HepG2 (cell line): ENCODE data around the gene R3HDM1. TPM values are rescaled to one million over a fixed set of nuclear protein-coding genes. Genes with fewer than 3 reads are reported as not detected.
A peak's percentile ranks its signal among the peaks of the same experiment; 100 is the strongest.

ENCODE experiments used
- AKAP8 ChIP-seq: sonication (generic); formaldehyde crosslinking; IDR thresholded peaks from 2 replicates; pipeline ENCODE4 v1.5.1; 2020; ENCODE audit warnings: mild to moderate bottlenecking, missing genetic modification reagents
- BCL6 ChIP-seq: IDR thresholded peaks from 2 replicates; pipeline ENCODE4 v1.6.1; 2016; ENCODE audit warnings: missing genetic modification reagents, missing compliant biosample characterization
- HMGA1 ChIP-seq: sonication (generic); formaldehyde crosslinking; conservative IDR thresholded peaks from 2 replicates; pipeline ENCODE4 v1.4.0; 2020; ENCODE audit warnings: missing genetic modification reagents
- HOXA3 ChIP-seq: sonication (generic); formaldehyde crosslinking; IDR thresholded peaks from 2 replicates; pipeline ENCODE4 v1.5.0; 2020; ENCODE audit warnings: missing genetic modification reagents
- KDM5A ChIP-seq: fragments of 200-600 bp; sonication (generic); IDR thresholded peaks from 2 replicates; pipeline ENCODE4 v1.7.0; 2018; ENCODE audit warnings: antibody characterized with exemption, mild to moderate bottlenecking, low read length, borderline replicate concordance
- KMT2A ChIP-seq: sonication (generic); formaldehyde crosslinking; IDR thresholded peaks from 2 replicates; pipeline ENCODE4 v1.4.0; 2020; ENCODE audit warnings: missing genetic modification reagents
- MZF1 ChIP-seq: sonication (generic); formaldehyde crosslinking; IDR thresholded peaks from 2 replicates; pipeline ENCODE4 v1.8.1; 2023; ENCODE audit warnings: mild to moderate bottlenecking, missing genetic modification reagents, borderline replicate concordance
- NCOA5 ChIP-seq: sonication (generic); formaldehyde crosslinking; IDR thresholded peaks from 2 replicates; pipeline ENCODE4 v1.4.0; 2020; ENCODE audit warnings: missing genetic modification reagents
- NFKBIZ ChIP-seq: IDR thresholded peaks from 2 replicates; pipeline ENCODE4 v1.6.1; 2018; ENCODE audit warnings: missing genetic modification reagents, missing compliant biosample characterization
- PHB2 ChIP-seq: fragments of 450-650 bp; IDR thresholded peaks from 2 replicates; pipeline ENCODE4 v1.6.1; 2018; ENCODE audit not compliant: partially characterized antibody
- PLRG1 ChIP-seq: fragments of 450-650 bp; conservative IDR thresholded peaks from 2 replicates; pipeline ENCODE4 v1.6.1; 2016
- U2AF2 ChIP-seq: fragments of 200-400 bp; formaldehyde crosslinking; IDR thresholded peaks from 2 replicates; pipeline ENCODE4 v1.6.1; 2017; ENCODE audit warnings: low read depth, mild to moderate bottlenecking, low read length
- XRCC5 ChIP-seq: fragments of 200-400 bp; formaldehyde crosslinking; optimal IDR thresholded peaks from 2 replicates; pipeline ENCODE3; 2017; ENCODE audit warnings: mild to moderate bottlenecking, low read length
- ZBTB38 ChIP-seq: sonication (generic); formaldehyde crosslinking; IDR thresholded peaks from 2 replicates; pipeline ENCODE4 v1.5.1; 2020; ENCODE audit warnings: mild to moderate bottlenecking, missing genetic modification reagents
- ZMAT3 ChIP-seq: sonication (generic); formaldehyde crosslinking; conservative IDR thresholded peaks from 2 replicates; pipeline ENCODE4 v1.7.0; 2021; ENCODE audit warnings: missing genetic modification reagents
- ZNF557 ChIP-seq: sonication (generic); formaldehyde crosslinking; IDR thresholded peaks from 2 replicates; pipeline ENCODE4 v1.4.0; 2020; ENCODE audit warnings: missing genetic modification reagents
- ZNF564 ChIP-seq: sonication (generic); formaldehyde crosslinking; IDR thresholded peaks from 2 replicates; pipeline ENCODE4 v1.8.1; 2023; ENCODE audit warnings: mild to moderate bottlenecking, missing genetic modification reagents
- ZNF724P ChIP-seq: sonication (generic); formaldehyde crosslinking; IDR thresholded peaks from 2 replicates; pipeline ENCODE4 v1.8.0; 2022; ENCODE audit warnings: missing genetic modification reagents, borderline replicate concordance
- ZNF883 ChIP-seq: sonication (generic); formaldehyde crosslinking; IDR thresholded peaks from 2 replicates; pipeline ENCODE4 v1.5.1; 2020; ENCODE audit warnings: mild to moderate bottlenecking, missing genetic modification reagents; ENCODE audit errors: not compliant biosample characterization
- ZSCAN20 ChIP-seq: sonication (generic); formaldehyde crosslinking; IDR thresholded peaks from 2 replicates; pipeline ENCODE4 v1.4.0; 2020; ENCODE audit warnings: missing genetic modification reagents, mild to moderate bottlenecking, borderline replicate concordance
- ZSCAN21 ChIP-seq: sonication (generic); formaldehyde crosslinking; IDR thresholded peaks from 2 replicates; pipeline ENCODE4 v1.8.0; 2022; ENCODE audit warnings: mild to moderate bottlenecking, missing genetic modification reagents, moderate library complexity, borderline replicate concordance
- ZSCAN9 ChIP-seq: IDR thresholded peaks from 2 replicates; pipeline ENCODE4 v1.6.1; 2016; ENCODE audit warnings: borderline replicate concordance
- polyA plus RNA-seq, 8 experiments: library from polyadenylated mRNA; depleted of rRNA in 3 of 8; stranded (reverse) in 7 of 8; unstranded in 1 of 8; fragments of >200 nt; fragmentation: Illumina TruSeq in 4 of 8; extraction: Trizol in 4 of 8; gene quantifications; 2 replicates each; pipeline versions ENCODE4 v1.2.1 to v1.2.3, GENCODE V29; 2011 to 2016; ENCODE audit warnings: low read depth in 4 of 8, missing spikeins in 1 of 8, mixed read lengths in 1 of 8; ENCODE audit not compliant: insufficient read depth in 1 of 8
- total RNA-seq, 5 experiments: library from RNA; depleted of rRNA; stranded (reverse); fragments of >200 nt; fragmentation: Illumina TruSeq; extraction: Trizol; gene quantifications; 2 replicates each; pipeline ENCODE4 v1.2.3, GENCODE V29; 2016; ENCODE audit warnings: low read depth in 1 of 5
- TF ChIP-seq, protein P1 (sequence below): sonication (generic); formaldehyde crosslinking; IDR thresholded peaks from 2 replicates; pipeline ENCODE4 v1.9.0; 2021; ENCODE audit warnings: missing genetic modification reagents, mild to moderate bottlenecking, borderline replicate concordance
- TF ChIP-seq, protein P2 (sequence below): sonication (generic); formaldehyde crosslinking; IDR thresholded peaks from 2 replicates; pipeline ENCODE4 v1.5.0; 2020; ENCODE audit warnings: mild to moderate bottlenecking, low read depth, missing genetic modification reagents, borderline replicate concordance
- TF ChIP-seq, protein P3 (sequence below): sonication (generic); formaldehyde crosslinking; IDR thresholded peaks from 2 replicates; pipeline ENCODE4 v1.5.0; 2020; ENCODE audit warnings: mild to moderate bottlenecking, missing genetic modification reagents

The R3HDM1 gene
- total and polyA plus RNA-seq, 2 of the 13 experiments (the other 11 are each of a cell fraction or from before 2014, with no cell fraction given) = 15.7 to 54.3 TPM

DNA sequence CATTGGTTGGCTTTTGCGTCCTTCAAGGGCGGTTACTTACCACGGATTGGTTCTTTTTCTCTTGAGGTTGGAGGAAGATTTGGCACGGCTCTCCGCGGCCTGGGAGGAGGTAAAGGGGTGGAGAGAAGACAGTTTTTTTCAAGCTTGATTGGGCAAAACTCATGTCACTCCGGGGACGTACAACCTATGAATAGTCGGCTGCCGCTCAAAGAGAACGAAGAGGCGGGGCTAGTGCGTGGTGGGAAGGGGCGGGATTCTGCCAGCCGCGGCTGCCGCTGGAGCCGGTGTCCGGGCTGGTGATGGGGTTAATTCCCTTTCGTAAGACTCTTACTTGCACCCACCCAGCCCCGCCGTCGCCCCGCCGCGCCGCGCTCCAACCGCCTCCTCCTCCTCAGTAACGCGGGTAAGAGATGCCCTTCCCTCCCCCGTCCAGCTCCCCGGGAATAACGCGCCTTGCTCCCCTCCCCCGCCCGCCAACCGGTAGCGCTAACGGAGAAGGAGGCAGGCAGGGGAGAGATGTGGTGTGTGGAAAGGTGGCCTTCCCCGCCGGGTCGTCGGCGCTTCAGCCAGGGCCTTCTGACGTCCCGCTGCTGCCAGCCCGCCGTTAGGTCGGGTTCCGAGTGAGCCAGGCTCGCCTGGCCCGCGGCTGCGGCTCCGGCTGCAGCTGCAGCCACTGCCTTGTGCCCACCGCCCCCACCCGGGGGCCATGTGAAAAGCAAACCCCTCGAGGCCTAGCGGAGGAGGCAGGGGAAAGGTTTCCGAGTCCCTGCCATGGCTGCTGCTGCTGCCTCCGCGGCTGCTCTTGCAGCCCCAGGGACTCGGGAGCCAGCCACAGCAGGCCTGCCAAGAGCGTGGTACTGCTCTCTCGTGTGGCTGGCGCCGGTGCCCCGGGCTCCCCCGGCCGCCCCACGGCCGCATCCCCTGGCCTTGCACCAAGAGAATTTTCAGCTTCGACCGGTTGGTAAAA, at the start of gene R3HDM1 (continued):
- TF ChIP-seq ZNF724P (CRISPR knock-in tag) = peak; percentile 82; the same call in 1 of the 2 replicates
- no peak for TF ChIP-seq MZF1
- TF ChIP-seq NFKBIZ (CRISPR knock-in tag) = no peak
- TF ChIP-seq HOXA3 (CRISPR knock-in tag) = peak; percentile 54
- TF ChIP-seq ZNF883 (CRISPR knock-in tag) = peak; percentile 93
- TF ChIP-seq ZSCAN21 (CRISPR knock-in tag) = peak; percentile 80; the same call in 1 of the 2 replicates
- peak; percentile 86 for TF ChIP-seq ZSCAN20
- TF ChIP-seq ZNF564 (CRISPR knock-in tag) = peak; percentile 78
- TF ChIP-seq U2AF2 = no peak
- TF ChIP-seq ZNF557 = no peak
- 0 out of 2 replicates have a peak, but pooled peaks have one; percentile 40 for TF ChIP-seq ZMAT3 (CRISPR knock-in tag)
- no peak for TF ChIP-seq HMGA1 (CRISPR knock-in tag)
- TF ChIP-seq PLRG1 = no peak
- TF ChIP-seq, protein P1, sequence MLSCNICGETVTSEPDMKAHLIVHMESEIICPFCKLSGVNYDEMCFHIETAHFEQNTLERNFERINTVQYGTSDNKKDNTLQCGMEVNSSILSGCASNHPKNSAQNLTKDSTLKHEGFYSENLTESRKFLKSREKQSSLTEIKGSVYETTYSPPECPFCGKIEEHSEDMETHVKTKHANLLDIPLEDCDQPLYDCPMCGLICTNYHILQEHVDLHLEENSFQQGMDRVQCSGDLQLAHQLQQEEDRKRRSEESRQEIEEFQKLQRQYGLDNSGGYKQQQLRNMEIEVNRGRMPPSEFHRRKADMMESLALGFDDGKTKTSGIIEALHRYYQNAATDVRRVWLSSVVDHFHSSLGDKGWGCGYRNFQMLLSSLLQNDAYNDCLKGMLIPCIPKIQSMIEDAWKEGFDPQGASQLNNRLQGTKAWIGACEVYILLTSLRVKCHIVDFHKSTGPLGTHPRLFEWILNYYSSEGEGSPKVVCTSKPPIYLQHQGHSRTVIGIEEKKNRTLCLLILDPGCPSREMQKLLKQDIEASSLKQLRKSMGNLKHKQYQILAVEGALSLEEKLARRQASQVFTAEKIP (CRISPR knock-in tag) = no peak
- peak; percentile 81 for TF ChIP-seq AKAP8 (CRISPR knock-in tag)
- TF ChIP-seq ZBTB38 = peak; percentile 62; the same call in 1 of the 2 replicates
- TF ChIP-seq PHB2 = no peak
- TF ChIP-seq XRCC5 = no peak
- TF ChIP-seq ZSCAN9 = 0 out of 2 replicates have a peak, but pooled peaks have one; percentile 22
- TF ChIP-seq, protein P2, sequence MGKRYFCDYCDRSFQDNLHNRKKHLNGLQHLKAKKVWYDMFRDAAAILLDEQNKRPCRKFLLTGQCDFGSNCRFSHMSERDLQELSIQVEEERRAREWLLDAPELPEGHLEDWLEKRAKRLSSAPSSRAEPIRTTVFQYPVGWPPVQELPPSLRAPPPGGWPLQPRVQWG = no peak
- TF ChIP-seq KDM5A = peak; percentile 65; the same call in 1 of the 2 replicates
- TF ChIP-seq BCL6 = no peak
- TF ChIP-seq, protein P3, sequence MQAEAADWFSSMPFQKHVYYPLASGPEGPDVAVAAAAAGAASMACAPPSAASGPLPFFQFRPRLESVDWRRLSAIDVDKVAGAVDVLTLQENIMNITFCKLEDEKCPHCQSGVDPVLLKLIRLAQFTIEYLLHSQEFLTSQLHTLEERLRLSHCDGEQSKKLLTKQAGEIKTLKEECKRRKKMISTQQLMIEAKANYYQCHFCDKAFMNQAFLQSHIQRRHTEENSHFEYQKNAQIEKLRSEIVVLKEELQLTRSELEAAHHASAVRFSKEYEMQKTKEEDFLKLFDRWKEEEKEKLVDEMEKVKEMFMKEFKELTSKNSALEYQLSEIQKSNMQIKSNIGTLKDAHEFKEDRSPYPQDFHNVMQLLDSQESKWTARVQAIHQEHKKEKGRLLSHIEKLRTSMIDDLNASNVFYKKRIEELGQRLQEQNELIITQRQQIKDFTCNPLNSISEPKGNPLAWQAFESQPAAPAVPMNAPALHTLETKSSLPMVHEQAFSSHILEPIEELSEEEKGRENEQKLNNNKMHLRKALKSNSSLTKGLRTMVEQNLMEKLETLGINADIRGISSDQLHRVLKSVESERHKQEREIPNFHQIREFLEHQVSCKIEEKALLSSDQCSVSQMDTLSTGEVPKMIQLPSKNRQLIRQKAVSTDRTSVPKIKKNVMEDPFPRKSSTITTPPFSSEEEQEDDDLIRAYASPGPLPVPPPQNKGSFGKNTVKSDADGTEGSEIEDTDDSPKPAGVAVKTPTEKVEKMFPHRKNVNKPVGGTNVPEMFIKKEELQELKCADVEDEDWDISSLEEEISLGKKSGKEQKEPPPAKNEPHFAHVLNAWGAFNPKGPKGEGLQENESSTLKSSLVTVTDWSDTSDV (CRISPR knock-in tag) = peak; percentile 86; the same call in 1 of the 2 replicates
- TF ChIP-seq KMT2A = peak; percentile 98
- no peak for TF ChIP-seq NCOA5 (CRISPR knock-in tag)
